Suppressor macrophage treated with lipopolysaccharide for 1 hour (primary cell): ENCODE data around the gene FKBP4.

Experiments used
- DNase-seq, 3 donors: peaks; one replicate each; pipeline ENCODE4 v3.0.0-alpha.2; 2020 to 2022

The FKBP4 gene

GRCh38 chr12:2779281-2779680 is 15.5 kb upstream of the FKBP4 start:
- DNase-seq = peak; percentile 56 to 69 (median 65)

- peak; percentile 54 to 73 (median 68) for DNase-seq
These were observed 10.7 kb upstream of the FKBP4 start for GRCh38 chr12:2783936-2784600.

- no peak for DNase-seq
These were observed 9.8 kb upstream of the FKBP4 start for GRCh38 chr12:2785017-2785416.

GRCh38 chr12:2791089-2791488 is 3.7 kb upstream of the FKBP4 start:
- DNase-seq = no peak

GRCh38 chr12:2792671-2793500 is 1.9 kb upstream of the FKBP4 start:
- DNase-seq = no peak

GRCh38 chr12:2793561-2793960 is 1.2 kb upstream of the FKBP4 start:
- DNase-seq = no peak

- DNase-seq = peak in 1 of 3 donors; percentile 13
These were observed 507 bp upstream of the FKBP4 start for GRCh38 chr12:2794191-2794735.

- peak; percentile 53 to 88 (median 76) for DNase-seq
These were observed 769 bp downstream of the FKBP4 start for GRCh38 chr12:2795291-2796186.

GRCh38 chr12:2796187-2796666 is 1.5 kb downstream of the FKBP4 start:
- peak in 1 of 3 donors; percentile 25 for DNase-seq

- no peak for DNase-seq
These were observed 3.1 kb downstream of the FKBP4 start for GRCh38 chr12:2797721-2798418.

- DNase-seq = no peak
These were observed 5.3 kb downstream of the FKBP4 start for GRCh38 chr12:2800046-2800570.

- no peak for DNase-seq
These were observed 6.4 kb downstream of the FKBP4 start for GRCh38 chr12:2801044-2801783.

GRCh38 chr12:2803635-2804392 is 9.0 kb downstream of the FKBP4 start:
- no peak for DNase-seq

- DNase-seq = no peak
These were observed 9.8 kb downstream of the FKBP4 start for GRCh38 chr12:2804393-2805142.

GRCh38 chr12:2805143-2805520 is 10.4 kb downstream of the FKBP4 start:
- DNase-seq = no peak

- DNase-seq = no peak
These were observed 11.9 kb downstream of the FKBP4 start for GRCh38 chr12:2806700-2807099.

GRCh38 chr12:2811801-2812200 is 17.0 kb downstream of the FKBP4 start:
- no peak for DNase-seq

GRCh38 chr12:2812290-2813213 is 17.8 kb downstream of the FKBP4 start, which contains the start of gene ITFG2:
Gene ITFG2 (plus strand): TSS chr12:2812668. CDS start chr12:2812761, 93 bp downstream.
- peak; percentile 97 to 99 (median 98) for DNase-seq
